KBM-7 (cell line): ENCODE measurements around the gene ABCA7.

Experiments used
- DNase-seq: peaks from one replicate; pipeline ENCODE4 v3.0.0-alpha.2; 2015
- in situ Hi-C: fragments of 300-500 bp; cut with MboI; formaldehyde crosslinking; loops from 2 replicates; pipeline ENCODE4 v1.14.3; 2020; ENCODE audit warnings: low sequenced_read_pairs, low pct_unique_long_range_greater_than_20kb, mixed read lengths

ABCA7 gene

GRCh38 chr19:1050989-1051788 is 11.3 kb downstream of the ABCA7 start:
- in situ Hi-C loops = no loop called here
- DNase-seq = no peak

GRCh38 chr19:1051791-1052190 is 11.9 kb downstream of the ABCA7 start:
- DNase-seq = no peak
- in situ Hi-C loops = no loop called here

GRCh38 chr19:1052349-1052975 is 12.6 kb downstream of the ABCA7 start:
- in situ Hi-C loops = no loop called here
- DNase-seq = no peak

GRCh38 chr19:1053176-1054101 is 13.5 kb downstream of the ABCA7 start:
- in situ Hi-C loops = no loop called here
- DNase-seq = no peak

- no peak for DNase-seq
- in situ Hi-C loops = no loop called here
Observed at GRCh38 chr19:1054102-1055027, 14.5 kb downstream of the ABCA7 start.

- no peak for DNase-seq
- in situ Hi-C loops = no loop called here
Observed at GRCh38 chr19:1055028-1055425, 15.1 kb downstream of the ABCA7 start.

GRCh38 chr19:1055886-1056620 is 16.1 kb downstream of the ABCA7 start:
- in situ Hi-C loops = no loop called here
- no peak for DNase-seq

- in situ Hi-C loops = no loop called here
Observed at GRCh38 chr19:1057176-1057855, 17.4 kb downstream of the ABCA7 start.

GRCh38 chr19:1058112-1058511 is 18.2 kb downstream of the ABCA7 start:
- DNase-seq = no peak
- in situ Hi-C loops = no loop called here

More at GRCh38 chr19:1057176-1057855, 17.4 kb downstream of the ABCA7 start:
- DNase-seq = no peak

GRCh38 chr19:1060689-1061088 is 20.8 kb downstream of the ABCA7 start:
- DNase-seq = no peak
- in situ Hi-C loops = no loop called here

- in situ Hi-C loops = no loop called here
- no peak for DNase-seq
Observed at GRCh38 chr19:1061987-1062386, 22.1 kb downstream of the ABCA7 start.

GRCh38 chr19:1062387-1063029 is 22.6 kb downstream of the ABCA7 start:
- in situ Hi-C loops = no loop called here
- DNase-seq = no peak

- DNase-seq = peak; percentile 68
- in situ Hi-C loops = no loop called here
Observed at GRCh38 chr19:1063030-1063908, 23.4 kb downstream of the ABCA7 start.

- in situ Hi-C loops = no loop called here
- DNase-seq = no peak
Observed at GRCh38 chr19:1063909-1064660, 24.2 kb downstream of the ABCA7 start.
